Measurements from ENCODE around the gene RAB1A.

DNA sequence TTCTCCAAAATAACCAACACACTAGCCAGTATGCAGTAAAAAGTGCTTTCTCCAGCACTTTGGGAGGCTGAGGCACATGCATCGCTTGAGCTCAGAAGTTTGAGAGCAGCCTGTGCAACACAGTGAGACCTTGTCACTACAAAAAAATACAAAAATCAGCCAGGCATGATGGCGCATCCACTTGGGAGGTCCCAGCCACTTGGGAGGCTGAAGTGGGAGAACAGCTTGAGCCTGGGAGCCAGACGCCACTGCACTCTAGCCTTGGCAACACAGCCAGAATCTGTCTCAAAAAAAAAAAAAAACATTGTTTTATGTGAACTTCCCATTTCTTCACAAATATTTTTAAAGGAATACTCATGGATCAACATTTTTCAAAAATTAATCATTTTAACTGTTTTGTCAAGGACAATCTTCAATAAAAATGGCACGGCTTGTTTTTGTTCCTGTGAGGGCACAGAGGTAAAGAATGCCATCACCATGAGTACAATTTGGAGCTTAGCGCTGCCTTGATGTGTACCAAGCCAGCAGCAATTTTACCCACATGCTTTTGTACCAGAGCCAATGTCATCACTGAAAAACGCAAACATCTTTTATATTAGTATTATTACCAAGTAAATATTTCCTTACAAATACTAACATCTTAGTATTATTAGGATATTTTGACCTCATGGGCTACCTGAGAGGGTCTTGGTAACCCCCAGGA is 26.7 kb downstream of the RAB1A start:
- TF ChIP-seq POLR2A (IDR thresholded peaks at IDR 0.05), result no peak
- TF ChIP-seq, protein P1, sequence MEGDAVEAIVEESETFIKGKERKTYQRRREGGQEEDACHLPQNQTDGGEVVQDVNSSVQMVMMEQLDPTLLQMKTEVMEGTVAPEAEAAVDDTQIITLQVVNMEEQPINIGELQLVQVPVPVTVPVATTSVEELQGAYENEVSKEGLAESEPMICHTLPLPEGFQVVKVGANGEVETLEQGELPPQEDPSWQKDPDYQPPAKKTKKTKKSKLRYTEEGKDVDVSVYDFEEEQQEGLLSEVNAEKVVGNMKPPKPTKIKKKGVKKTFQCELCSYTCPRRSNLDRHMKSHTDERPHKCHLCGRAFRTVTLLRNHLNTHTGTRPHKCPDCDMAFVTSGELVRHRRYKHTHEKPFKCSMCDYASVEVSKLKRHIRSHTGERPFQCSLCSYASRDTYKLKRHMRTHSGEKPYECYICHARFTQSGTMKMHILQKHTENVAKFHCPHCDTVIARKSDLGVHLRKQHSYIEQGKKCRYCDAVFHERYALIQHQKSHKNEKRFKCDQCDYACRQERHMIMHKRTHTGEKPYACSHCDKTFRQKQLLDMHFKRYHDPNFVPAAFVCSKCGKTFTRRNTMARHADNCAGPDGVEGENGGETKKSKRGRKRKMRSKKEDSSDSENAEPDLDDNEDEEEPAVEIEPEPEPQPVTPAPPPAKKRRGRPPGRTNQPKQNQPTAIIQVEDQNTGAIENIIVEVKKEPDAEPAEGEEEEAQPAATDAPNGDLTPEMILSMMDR (IDR thresholded peaks at IDR 0.05), result no peak

Data from esophagus squamous epithelium (tissue), 4 donors.